Glomerular endothelial cell (primary cell): Measurements from ENCODE around the gene MYO18B. TPM values are rescaled to one million over a fixed set of nuclear protein-coding genes. Genes with fewer than 3 reads are reported as not detected.

Experiments used
- DNase-seq: peaks from one replicate; pipeline ENCODE4 v3.0.0-alpha.2; 2011; ENCODE audit warnings: low read depth, low spot score; ENCODE audit errors: extremely low read depth
- total RNA-seq: library from RNA; depleted of rRNA; stranded (reverse); fragments of >200 nt; gene quantifications from 2 replicates; pipeline ENCODE4 v1.2.3, GENCODE V29; 2015

MYO18B gene
- total RNA-seq, 1 donor from 2014 or later, result 0.12 TPM

DNA sequence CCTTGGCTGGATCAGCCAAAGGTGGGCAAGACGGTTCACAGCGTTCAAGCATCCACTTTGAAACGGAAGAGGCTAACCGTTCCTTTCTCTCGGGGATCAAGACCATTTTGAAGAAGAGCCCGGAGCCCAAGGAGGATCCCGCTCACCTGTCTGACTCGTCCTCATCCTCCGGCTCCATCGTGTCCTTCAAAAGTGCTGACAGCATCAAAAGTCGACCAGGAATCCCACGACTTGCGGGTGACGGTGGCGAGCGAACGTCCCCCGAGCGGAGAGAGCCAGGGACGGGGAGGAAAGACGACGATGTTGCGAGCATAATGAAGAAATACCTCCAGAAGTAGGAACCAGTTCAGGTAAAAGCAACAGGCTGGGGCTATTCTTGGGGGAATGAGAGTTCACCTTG lies 285.4 kb downstream of the MYO18B start:
- no peak for DNase-seq

DNA sequence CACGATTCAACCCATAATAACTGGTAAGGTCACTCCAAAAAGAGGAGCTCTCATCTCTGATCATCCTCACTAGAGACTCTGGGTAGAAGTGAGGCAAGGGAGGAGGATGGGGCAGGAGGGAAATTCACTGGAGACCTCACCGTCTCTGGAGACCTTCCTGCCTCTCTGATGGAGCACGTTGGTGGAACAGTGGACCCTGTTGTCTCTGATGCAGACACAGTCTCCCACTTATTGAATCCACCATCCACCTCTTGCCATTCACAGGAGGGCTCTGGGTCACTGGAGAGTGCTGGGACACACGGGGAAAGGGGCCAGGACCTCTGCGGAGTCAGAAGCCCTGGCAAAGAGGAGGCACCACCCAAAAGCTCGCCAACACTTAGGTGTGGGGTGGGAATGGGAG lies 289.7 kb downstream of the MYO18B start:
- no peak for DNase-seq

DNA sequence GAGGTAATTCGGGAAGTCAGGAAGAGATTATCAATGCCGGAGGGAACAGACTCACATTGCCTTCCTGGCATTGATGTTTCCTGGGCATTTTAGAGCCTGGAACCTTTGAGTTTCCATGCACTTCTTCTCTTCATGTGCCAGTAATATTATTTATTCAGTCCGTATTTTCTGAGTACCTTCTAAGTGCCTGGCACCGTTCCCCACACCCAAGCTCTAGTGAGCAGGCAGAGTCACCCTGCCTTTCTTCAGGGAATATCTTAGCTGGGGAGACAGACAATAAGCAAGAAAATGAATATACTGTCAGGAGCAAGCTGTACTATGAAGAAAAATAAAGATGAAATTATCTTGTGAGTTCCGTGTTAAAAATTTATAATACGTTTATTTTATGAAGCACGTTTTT lies 291.1 kb downstream of the MYO18B start:
- DNase-seq, result no peak

DNA sequence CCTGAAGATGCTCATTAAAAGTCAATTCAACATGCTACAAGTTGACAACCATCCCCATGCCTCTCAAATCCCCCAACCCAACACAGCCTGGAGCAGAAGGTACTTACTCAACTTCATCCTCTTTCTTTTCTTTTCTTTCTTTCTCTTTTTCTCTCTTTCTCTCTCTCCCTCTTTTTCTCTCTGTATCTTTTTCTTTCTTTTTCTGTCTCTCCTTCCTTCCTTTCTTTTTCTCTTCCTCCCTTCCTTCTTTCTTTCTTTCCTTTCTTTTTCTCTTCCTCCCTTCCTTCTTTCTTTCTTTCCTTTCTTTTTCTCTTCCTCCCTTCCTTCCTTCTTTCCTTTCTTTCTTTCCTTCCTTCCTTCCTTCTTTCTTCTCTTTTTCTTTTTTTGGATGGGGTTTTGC lies 291.6 kb downstream of the MYO18B start:
- no peak for DNase-seq

DNA sequence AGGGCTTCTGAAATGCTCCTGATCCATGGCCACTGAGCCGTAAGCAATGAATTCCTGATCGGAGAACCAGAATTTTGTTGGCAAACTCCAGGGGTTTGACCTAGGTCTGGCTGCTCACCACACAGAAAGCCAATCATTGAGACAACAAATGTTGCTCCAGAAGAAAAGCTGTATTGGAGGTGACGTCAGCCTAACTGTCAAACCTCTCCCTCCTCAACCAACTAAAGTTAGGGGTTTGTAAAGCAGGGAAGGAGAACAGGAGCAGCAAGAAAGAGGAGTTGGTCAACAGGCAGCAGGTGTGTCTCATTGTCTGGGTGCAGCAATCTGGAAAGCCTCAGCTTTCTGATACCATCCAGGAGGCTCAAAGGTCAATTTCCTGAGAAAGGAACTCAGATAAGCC lies 293.5 kb downstream of the MYO18B start:
- no peak for DNase-seq

DNA sequence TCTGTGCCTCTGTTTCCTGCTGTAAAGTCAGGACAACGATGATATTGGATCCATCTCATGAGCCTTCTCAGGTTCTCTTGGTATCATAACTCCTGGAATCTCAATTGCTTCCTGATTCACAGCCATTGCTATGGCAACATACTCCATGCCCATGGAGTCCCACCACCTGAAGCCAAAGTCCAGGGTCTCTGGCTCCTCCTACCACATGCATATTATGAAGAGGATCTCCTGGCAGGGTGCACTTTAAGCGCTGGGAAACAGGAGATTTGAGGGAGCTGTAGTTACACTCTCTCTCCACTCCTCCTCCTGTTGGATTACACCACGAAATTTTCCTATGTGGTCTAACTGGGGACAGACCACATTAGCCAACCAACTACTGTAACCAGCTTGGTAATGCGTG lies 296.4 kb downstream of the MYO18B start:
- DNase-seq, result no peak

DNA sequence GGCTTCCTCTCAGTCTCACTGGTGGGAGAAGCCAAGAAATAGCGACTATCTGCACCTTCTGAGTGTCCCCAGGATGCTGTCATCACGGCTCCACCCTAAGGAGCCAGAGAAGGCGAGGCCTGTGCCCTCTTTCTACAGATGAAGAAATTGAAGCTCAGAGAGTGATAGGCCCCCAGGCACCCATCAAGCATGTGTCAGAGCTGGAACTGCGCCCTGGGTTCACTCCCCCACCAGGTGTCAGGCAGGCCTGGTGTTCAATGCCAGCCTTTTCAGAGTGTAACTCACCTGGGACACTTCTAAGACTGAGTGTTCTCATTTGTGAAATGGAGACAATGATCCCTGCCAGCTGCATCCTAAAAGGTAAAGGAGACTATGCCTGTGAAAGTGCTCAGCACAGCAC lies 299.9 kb downstream of the MYO18B start:
- no peak for DNase-seq

DNA sequence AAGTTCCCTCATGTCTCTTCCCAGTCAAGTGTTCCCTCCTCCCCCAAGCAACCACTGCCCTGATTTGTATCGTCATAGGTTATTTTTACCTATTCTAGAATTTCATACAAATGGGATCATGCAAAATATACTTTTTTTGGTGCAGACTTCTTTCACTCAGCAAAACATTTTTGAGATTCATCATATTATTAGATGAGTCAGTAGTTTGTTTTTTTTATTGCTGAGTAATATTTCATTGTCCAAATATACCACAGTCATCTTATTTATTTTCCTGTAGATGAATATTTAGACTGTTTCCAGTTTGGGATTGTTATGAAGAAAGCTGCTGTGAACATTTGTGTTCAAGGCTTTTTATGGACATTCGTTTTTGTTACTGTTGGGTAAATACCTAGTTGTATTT lies 301.0 kb downstream of the MYO18B start:
- DNase-seq, result no peak

DNA sequence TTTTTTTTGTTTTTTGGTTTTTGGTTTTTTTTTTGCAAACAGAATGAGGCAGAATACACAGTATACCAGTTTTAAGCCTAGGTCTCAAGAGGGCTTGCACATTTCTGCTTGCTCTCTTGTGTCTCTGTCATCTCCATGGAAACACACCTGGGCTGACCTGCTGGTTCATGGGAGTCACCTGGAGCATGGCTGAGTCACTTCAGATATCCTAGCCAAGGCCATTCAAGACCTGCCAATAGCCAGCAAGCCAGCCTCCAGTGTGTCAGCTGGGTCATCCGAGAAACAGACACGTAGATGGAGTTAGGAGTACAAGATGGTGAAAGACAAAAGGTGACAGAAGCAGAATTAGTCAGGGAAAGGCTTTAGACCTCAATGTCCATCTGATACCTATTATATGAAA lies 303.1 kb downstream of the MYO18B start:
- no peak for DNase-seq

DNA sequence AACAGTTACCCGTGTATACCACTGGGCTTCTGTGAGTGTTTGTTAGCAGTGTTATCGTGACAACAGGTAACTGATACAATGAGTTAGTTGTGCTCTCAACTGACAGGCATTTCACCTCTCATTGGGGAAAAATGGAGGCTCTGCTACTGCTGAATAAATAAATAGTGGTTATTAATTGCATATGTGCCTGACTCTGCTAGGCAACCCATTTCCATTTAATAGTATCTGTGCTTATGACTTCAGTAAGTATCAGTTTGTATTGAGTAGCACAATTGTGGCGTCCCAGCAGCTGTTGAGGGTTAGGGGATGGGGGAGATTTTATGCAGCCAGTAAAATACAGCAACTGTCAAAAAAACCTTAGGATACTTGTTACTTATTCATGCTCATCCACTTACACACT lies 303.9 kb downstream of the MYO18B start:
- no peak for DNase-seq

DNA sequence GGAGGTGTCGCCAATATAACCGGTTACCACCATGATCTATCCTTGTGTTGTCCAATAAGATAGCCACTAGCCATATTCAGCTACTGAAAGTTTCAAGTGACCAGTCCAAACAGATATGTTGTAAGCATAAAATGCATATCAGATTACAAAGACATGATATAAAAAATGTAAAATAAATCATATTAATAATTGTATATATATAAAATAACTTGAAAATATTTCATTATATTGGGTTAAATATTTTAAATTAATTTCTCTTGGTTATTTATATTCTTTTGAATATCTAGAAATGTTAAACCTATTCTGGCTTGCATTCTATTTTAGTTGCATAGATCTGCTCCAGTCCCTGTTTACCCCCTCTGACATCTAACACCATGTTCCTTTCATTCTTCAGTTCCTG lies 305.5 kb downstream of the MYO18B start:
- DNase-seq, result no peak

DNA sequence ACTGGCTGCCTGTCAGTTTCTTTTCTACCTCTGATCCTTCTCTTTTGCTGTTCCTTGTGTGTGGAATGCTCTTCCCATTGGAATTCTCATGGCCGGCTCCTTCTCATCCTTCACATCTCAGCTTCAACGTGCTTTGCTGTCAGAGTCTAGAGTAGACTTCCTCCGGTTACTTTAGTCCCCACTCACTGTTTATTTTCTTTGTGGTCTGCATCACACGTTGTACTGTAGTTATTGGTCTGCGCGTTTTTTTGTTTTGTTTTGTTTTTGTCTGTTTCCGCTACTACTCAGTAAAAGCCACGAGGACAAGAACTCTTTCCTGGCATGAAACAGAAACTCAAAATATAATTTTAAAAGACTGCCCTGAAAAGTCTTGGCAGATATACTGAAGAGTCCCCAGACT lies 305.9 kb downstream of the MYO18B start:
- no peak for DNase-seq

DNA sequence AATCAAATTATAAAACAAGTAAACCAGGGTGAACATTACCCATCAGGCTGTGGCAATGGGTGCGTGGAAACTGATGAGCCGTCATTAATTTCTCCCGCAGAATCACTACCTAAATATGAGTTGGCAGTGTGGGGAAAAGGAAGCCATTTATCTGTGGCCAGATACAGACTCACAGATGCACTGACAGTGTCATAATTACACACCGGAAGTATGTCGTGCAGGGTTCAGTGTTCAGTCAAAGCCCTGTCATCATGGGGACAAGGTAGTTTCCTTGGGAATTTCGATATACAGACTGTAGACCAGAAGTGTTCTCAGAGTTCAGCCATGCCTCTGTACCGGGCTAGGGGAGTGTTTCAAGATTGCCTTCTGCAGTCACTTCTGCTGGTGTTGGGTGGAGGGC lies 308.1 kb downstream of the MYO18B start:
- DNase-seq, result no peak

DNA sequence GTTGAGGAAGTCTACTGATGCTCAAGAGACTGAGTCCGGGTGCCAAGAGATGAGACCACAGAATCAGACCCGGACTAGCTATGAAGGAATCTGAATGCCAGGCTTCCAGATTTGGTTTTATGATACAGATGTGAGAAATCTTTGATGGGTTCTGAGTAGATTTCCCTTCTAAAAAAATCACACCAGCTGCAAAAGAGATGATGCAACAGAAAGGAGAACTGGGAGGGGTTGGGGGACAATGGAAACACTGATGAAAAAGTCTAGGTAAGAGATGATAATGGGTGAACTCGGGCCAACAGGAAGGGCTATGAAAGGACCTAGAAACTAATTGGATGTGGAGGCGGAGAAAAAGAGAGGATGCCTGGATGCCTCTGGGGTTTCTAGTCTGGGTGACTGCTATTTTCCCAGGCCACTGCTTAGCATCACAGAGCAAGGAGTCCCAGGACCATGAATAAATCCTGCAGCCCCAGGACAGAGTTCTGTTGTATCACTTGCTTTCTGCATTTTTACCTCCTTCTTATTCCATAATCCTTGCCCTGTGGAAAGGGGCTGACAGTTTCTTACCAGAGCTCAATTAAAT lies 311.8 kb downstream of the MYO18B start:
- DNase-seq, result no peak

DNA sequence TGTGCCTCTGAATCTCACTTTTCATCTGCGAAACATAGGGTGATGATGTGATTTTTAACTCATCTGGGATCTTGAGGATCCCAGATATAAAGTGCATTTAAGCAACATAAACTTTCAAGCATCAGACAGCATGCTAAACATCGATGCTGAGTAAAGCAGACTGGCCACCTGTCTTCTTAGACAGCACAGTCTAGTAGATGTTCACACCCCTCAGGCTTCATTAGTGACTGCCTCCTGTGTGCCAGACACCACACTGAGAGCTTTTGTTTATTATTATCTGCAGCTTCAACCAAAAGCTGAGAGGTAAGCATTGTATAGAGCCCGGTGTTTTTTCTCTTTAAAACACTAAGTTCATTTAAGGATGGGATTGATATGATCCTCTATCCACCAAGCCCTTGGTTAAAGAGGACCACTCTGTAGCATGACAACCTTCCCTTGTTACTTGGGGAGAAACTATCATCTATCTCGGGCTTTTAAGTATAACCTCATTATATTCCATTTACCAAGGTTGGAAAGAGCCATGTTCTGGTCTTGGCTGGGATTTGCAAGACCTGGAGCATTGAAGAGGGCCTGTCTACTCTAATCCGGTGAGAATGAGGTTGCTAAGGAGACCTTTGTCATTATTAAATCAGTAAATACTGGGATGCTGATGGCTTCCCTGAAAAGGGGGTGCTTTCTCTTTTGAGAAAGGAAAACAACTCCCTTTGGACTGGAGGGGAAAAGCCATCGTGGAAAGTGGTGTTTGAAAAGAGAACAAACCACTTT lies 313.0 kb downstream of the MYO18B start:
- DNase-seq, result no peak

DNA sequence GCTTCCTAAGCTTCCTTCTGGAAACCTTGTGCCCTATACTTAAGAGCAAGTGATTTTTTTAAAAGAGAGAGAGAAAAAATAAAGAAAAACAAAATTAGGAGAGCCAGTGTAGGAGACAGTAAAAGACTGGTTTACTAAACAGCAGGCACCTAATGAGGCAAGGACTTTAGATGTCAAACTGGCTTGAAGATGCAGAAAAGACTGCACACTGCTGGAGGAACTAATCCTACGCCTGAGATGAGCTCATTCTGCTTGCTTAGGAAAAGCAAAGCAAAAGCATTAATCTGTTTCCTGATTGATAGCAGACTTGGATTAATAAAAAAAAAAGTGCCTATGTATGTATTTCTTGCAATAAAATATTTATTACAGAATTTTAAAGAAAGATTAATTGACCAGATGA lies 313.7 kb downstream of the MYO18B start:
- DNase-seq, result no peak

DNA sequence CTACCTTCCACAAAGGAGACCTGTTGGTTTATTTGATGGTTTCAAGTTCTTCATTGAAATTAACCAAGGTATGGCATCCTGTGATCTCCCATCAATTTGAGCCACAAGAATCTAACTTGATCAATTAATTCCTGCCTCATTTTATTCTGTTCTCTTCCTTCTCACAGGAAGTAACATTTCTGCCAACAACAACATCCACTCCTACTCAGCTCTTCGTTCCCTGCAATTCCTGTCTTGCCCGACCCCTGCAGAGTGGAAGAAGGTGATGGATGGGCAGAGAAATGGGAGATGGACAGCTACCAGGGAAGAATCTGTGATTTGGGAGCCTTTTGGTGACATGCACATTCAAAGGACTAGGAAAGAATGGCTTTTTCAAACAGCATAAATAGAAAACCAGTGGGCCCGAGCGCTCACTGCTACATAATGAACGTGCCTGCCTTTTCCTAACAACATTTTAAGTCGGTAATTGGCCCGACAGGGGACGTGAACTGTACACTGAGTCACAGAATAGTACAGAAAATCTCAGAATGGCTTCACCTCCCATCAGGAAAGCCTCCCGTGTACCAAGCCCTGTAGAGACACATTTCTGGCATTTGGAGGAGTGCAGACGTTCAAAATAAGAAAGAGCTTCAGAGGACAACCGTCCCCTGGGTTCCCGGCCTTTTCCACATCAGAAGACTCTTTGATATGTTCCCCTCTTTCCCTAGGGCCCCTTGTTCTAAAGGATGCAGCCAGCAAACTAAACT lies 314.6 kb downstream of the MYO18B start:
- no peak for DNase-seq

DNA sequence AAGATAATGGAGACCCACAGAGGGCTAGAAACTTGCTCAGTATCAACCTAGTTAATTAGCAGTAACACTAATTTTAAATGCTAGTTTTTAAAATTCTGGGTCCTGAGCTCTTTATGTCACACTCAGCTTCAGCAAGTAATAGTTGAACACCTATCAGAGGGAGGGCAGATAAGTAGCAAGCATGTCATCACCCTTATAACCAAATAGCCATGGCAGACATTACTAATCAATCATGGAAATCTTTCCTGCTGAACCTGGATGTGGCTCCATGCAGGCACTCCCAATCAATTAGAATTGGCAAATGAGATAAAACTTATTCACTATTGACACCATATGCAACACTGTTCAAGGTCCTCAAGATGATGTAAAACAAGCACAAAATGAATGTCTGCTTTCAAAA lies 315.7 kb downstream of the MYO18B start:
- no peak for DNase-seq

DNA sequence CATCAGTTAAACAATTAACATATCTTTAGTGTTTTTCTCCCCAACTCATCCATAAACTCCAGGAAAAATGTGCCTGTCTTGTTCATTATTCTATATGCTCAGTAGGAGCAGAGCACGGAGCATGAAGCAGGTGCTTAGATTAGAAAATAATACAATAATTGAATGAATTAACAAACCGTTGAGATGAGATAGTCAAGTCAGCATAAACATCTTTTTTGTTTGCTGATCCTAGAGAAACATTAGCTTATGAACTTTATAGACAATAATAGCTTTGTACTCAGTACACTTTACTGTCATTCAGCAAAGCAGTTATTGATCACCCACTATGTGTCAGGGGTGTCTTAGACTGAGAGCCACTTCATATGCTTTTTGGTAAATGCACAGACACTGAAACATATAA lies 322.1 kb downstream of the MYO18B start:
- no peak for DNase-seq

DNA sequence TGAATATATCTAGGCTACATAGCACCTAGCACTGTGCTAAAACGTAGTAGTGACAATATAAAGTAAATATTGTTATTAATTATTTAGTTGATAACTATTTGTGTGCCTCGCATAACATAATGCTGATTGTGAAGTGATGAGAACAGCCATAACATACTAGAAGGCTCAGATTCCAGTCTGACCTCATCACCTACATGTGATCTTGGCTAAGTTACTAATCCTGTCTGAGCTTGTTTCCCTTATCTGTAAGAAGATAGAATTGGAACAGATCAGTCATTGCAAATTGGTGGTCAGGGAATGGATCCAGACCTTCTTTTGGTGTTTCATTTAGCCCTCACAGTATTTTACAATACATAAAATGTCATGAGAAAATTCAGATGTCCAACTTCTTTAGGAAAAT lies 323.9 kb downstream of the MYO18B start:
- no peak for DNase-seq

DNA sequence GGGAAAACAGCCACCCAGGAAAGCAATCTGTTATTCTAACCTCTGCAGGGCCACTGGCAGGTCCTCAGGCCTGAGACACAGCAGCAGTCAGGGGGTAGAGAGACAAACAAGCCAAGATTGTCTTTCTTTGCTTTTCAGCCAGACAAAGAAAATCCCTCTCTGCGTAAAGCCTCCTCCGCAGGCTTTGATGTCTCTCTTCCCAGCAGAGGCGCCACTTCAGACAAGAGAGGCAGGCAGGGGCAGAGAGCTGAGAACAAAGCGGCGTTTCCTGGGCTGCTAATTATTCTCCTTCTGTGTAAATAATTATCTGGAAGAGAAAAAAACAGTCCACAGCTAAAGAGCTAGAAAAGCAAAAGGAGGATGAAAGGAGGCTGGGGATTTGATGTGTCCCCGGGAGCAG lies 324.5 kb downstream of the MYO18B start:
- no peak for DNase-seq

DNA sequence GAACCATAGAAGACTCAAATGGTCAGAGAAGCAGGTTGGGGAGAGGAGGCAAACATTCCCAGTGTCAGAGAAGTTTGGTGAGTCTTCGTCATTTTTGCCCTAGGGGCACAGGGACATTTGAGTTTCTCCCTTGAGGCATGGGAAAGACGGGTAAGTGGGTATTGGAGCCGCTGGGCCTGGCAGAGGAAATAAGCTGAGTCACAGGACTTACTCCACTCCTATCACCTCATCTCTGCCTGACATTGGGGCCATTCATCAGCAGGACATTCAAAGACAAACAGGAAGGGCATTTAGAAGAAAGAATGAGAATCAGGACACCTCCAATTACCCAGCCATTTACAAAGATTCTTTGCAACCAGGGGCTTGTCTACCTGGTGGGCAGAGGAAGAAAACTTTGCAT lies 326.6 kb downstream of the MYO18B start:
- no peak for DNase-seq
